DND-41 (cell line): Measurements from ENCODE around the gene EDN2.

Source experiments
- CTCF ChIP-seq: IDR thresholded peaks from 2 replicates; pipeline ENCODE4 v1.5.1; 2012; ENCODE audit warnings: borderline replicate concordance, low read length, moderate library complexity, mild to moderate bottlenecking; ENCODE audit not compliant: poor library complexity, severe bottlenecking; ENCODE audit errors: extremely low read depth
- EZH2 ChIP-seq: IDR thresholded peaks from 3 replicates; pipeline ENCODE4 v1.6.1; 2012; ENCODE audit warnings: borderline replicate concordance, low read depth, mild to moderate bottlenecking, moderate library complexity, low read length, inconsistent platforms; ENCODE audit not compliant: severe bottlenecking

GRCh38 chr1:41475859-41476567 lies 8.5 kb downstream of the EDN2 start:
- TF ChIP-seq EZH2, result no peak
- no peak for TF ChIP-seq CTCF
